IPS-15b (cell line): ENCODE results near the gene MAMLD1.

Experiments used
- H3K27me3 ChIP-seq: one replicate; pipeline ENCODE4 v1.6.1; 2013; ENCODE audit warnings: low read length; ENCODE audit not compliant: control insufficient read depth, insufficient read depth
- H3K36me3 ChIP-seq: one replicate; pipeline ENCODE4 v1.6.1; 2013; ENCODE audit warnings: low read length; ENCODE audit not compliant: control insufficient read depth, insufficient read depth
- H3K4me1 ChIP-seq: one replicate; pipeline ENCODE4 v1.6.1; 2013; ENCODE audit warnings: mild to moderate bottlenecking, low read length; ENCODE audit not compliant: control insufficient read depth, insufficient read depth
- H3K4me3 ChIP-seq: one replicate; pipeline ENCODE4 v1.5.1; 2013; ENCODE audit warnings: low read depth, low read length
- H3K9ac ChIP-seq: one replicate; pipeline ENCODE4 v1.6.1; 2013; ENCODE audit warnings: low read depth, mild to moderate bottlenecking, low read length
- H3K9me3 ChIP-seq: one replicate; pipeline ENCODE4 v1.6.1; 2013; ENCODE audit warnings: mild to moderate bottlenecking, low read length; ENCODE audit not compliant: control insufficient read depth, insufficient read depth

MAMLD1 gene

GRCh38 chrX:150465326-150465725 lies 102.2 kb downstream of the MAMLD1 start:
- Histone ChIP-seq H3K4me3 (no peak overlapping the region), H3K4me1 (no peaks in the 10 kb centered on the region), H3K36me3 (no peaks in the 10 kb centered on the region), H3K9ac (no peak overlapping the region), H3K27me3 (no peaks in the 10 kb centered on the region), H3K9me3 (no peaks in the 10 kb centered on the region)

DNA sequence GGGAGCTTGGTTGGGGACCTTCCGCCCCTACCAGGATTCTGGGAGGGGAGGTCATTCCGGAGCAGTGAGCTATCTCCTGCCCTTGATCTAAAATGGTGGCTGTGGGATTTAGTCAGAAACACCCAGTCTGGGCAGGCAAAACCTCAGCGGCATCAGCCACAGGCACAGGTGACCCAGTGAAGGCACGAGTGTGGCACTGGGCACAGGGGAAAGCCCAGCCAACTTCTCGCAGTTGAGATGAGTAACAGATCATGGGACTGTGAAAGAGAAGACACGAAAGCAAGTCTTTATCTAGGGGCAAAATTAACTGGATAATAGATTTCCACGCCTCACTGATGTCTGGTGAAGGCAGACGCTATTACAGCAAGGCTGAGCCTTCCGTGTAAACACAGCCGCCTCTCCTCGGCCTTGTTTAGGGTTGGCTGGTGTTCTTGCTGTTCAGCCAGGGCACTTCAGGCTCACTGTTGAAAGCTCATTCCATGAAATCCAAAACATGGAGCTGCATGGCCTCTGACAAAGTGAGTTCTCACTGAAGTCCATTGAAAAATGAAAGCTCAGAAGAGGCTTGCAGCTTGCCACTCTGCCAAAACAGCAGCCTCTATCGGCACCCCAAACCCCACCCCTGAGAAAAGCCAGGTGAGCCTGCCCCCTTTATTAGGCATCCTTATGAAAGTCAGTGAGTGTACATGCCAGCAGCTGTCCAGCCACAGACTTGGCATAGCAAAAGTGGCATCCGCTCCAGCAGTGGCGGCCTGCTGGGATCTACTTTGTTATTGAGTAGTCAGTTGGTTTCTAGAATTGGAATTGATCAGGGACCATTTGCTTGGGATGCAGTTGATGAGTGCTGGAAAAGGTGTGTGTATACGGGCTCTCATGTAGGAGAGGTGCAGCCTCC lies 103.0 kb downstream of the MAMLD1 start:
- Histone ChIP-seq H3K9ac (no peak overlapping the region), H3K36me3 (no peaks in the 10 kb centered on the region), H3K27me3 (no peaks in the 10 kb centered on the region), H3K4me1 (no peaks in the 10 kb centered on the region), H3K9me3 (no peaks in the 10 kb centered on the region), H3K4me3 (no peak overlapping the region)

- Histone ChIP-seq H3K4me1 (no peaks in the 10 kb centered on the region), H3K36me3 (no peaks in the 10 kb centered on the region), H3K9ac (no peak overlapping the region), H3K4me3 (no peak overlapping the region), H3K9me3 (no peaks in the 10 kb centered on the region), H3K27me3 (no peaks in the 10 kb centered on the region)
Observed at GRCh38 chrX:150472306-150472705, 109.2 kb downstream of the MAMLD1 start.

DNA sequence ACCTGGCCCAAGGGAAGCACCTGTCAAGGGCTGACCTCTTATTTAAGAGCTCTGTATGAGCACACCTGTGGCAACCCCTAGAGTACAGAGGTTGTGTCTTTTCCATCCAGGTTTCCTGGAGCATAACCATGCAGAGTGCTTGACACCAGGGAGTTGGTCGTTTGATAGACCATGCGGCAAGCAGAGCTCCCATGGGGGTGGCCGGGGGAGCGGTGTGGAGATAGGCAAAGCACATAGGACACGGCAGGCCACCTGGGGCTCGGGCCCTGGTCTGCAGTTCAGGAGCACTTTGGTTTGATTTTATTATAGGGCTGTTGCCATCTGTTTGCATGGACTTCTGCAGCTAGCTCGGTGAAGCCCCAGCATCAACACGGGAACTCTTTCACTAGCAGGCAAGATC lies 110.3 kb downstream of the MAMLD1 start:
- no peak overlapping the region for H3K9ac ChIP-seq
- H3K9me3 ChIP-seq = no peaks in the 10 kb centered on the region
- H3K27me3 ChIP-seq = no peaks in the 10 kb centered on the region
- H3K36me3 ChIP-seq = no peaks in the 10 kb centered on the region
- no peaks in the 10 kb centered on the region for H3K4me1 ChIP-seq
- no peak overlapping the region for H3K4me3 ChIP-seq

DNA sequence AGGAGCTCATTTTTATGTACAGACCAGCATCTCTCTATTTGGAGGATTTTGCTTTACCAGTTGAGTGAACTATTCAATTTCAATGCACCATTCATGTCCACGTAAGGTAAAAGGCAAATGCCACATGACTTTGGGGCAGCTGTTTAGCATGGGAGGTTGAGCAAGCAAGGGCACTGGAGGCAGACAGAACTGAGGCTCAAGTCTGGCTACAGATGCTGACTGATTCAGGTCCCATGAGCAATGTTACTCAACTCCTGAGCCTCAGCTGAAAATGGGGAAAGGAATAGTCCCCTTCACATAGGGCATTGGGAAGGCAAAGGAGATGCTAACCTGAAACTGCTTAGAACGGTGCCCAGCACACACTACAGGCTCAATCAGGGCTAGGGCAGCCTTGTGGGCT lies 112.3 kb downstream of the MAMLD1 start:
- no peaks in the 10 kb centered on the region for H3K36me3 ChIP-seq
- no peak overlapping the region for H3K9ac ChIP-seq
- H3K4me1 ChIP-seq = no peaks in the 10 kb centered on the region
- H3K27me3 ChIP-seq = no peaks in the 10 kb centered on the region
- H3K9me3 ChIP-seq = no peaks in the 10 kb centered on the region
- no peak overlapping the region for H3K4me3 ChIP-seq

DNA sequence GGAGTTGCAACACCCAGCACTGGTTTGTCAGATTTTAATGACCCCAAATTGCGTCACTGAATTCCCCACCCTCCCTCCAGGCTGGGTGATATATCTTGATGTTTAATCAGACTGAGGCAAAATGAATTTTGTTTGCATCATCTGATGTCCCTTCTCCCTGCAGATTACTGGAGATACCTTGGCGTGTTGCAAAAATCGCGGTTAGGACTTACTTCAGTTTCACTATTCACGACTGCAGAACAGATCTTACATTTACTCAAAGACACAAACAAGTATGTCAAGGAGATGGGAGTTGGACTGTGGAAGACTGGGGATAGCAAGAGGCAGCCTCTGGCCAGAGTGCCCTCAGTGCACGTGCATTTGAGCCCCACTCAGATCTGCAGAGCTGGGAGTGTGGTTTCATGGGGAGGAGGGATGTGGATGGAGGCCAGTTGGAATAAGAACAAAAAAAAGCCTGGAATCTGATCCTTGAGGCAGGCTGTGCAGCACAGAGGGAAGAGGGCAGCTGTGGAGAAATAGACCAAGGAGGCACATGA lies 113.1 kb downstream of the MAMLD1 start:
- no peaks in the 10 kb centered on the region for H3K4me1 ChIP-seq
- H3K4me3 ChIP-seq = no peak overlapping the region
- no peak overlapping the region for H3K9ac ChIP-seq
- no peaks in the 10 kb centered on the region for H3K9me3 ChIP-seq
- H3K36me3 ChIP-seq = no peaks in the 10 kb centered on the region
- H3K27me3 ChIP-seq = no peaks in the 10 kb centered on the region

DNA sequence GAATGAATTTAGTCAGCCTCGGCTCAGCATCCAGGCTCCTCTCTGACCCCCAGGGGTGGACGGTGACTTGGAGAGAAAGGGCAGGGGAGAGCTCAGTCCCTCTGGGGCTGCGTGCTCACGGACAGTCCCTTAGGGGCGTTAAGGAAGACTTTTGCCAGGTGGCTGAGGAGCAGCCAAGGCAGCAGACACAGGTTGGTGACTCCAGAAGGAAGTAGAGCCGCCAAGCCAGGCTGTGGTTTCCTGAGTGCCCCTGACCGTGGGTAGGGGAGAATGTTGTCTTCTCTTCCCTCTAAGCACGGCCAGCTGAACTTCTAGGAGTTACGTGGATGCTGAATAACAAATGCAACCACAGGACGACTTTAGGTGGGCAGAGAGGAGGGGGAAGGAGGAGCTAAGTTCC lies 114.3 kb downstream of the MAMLD1 start:
- Histone ChIP-seq H3K27me3 (no peaks in the 10 kb centered on the region), H3K4me3 (no peak overlapping the region), H3K36me3 (no peaks in the 10 kb centered on the region), H3K4me1 (no peaks in the 10 kb centered on the region), H3K9me3 (no peaks in the 10 kb centered on the region), H3K9ac (no peak overlapping the region)

DNA sequence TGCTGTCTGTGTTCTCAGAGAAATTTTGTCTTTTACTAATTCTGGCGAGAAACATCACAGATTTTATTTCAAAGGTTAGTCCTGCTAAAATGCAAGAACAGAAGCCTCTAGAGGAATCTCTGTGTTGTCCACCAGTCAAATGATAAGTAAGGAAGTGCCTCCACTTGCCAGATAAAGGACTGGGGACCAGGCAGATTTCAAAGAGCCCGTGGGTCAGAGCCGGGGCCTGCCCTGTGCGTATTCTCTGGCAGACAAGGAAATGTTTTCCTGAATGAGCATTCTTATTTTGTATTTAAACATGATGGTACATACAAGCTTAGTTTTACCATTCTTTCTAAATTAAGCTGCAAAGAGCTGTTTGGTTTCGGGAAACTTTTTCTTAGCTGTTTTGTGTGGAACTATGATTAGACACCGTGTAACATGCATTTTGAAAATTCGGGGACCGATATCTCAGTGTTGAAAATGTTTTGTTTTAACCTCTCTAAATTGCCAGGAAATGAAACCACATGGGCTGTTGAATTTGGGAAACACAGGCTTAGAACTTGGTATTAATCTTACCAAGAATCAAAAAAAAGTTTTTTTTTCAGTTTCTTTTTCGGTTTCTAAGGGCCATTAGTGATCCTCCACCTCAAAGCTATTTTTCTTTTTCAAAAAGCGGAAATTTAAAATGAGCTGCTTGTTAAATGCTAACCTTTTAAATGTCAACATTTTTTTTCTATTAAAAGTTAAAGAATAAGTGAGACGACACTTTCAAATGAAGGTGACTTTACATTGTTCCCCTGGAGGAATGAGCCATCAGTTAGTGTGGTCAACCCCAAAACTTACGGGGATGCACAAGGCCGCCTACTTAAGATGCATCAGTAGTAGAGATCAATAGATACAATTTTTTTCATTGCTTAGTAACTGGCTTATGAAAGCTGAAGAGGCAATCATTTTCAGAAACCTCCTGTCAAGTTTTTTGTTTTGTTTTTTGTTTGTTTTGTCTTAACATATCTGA lies 115.7 kb downstream of the MAMLD1 start:
- Histone ChIP-seq H3K9me3 (no peaks in the 10 kb centered on the region), H3K4me3 (no peak overlapping the region), H3K36me3 (no peaks in the 10 kb centered on the region), H3K9ac (no peak overlapping the region), H3K4me1 (no peaks in the 10 kb centered on the region), H3K27me3 (no peaks in the 10 kb centered on the region)

DNA sequence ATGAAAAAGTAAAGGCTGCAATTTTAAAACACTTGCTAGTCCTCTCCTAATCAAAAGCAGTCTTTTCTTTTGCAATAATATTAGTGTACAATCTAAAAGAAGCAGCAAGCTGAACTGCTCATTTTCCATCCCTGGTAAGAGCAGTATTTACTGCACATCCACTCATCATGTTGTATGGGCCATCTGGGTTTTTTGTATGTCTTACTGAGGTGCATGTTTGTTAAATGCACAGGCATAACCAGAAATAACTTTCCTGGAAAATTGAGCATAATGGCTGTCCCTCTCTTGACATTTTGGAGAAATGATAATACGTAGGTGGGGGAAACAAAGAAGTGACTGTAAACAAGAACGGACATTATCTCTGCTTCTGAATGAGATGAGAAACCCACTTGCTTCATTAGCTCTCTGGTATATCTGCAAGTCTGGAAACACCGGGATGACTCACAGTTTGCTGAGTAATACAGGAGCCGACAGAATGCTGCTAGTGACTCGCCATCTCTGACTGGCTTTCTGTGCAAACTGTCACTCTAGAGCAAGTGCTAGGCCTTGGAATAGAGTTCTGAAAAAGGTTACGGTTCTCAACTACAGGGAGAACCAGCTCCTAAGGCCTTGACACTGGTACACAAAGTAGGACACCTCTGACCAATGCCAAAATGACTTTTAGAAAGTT lies 119.6 kb downstream of the MAMLD1 start:
- H3K27me3 ChIP-seq = no peaks in the 10 kb centered on the region

GRCh38 chrX:150483356-150483985 lies 120.4 kb downstream of the MAMLD1 start:
- no peaks in the 10 kb centered on the region for H3K27me3 ChIP-seq
- no peaks in the 10 kb centered on the region for H3K9me3 ChIP-seq
- no peaks in the 10 kb centered on the region for H3K36me3 ChIP-seq
- no peak overlapping the region for H3K4me3 ChIP-seq
- H3K9ac ChIP-seq = no peak overlapping the region
- no peaks in the 10 kb centered on the region for H3K4me1 ChIP-seq

More for the DNA sequence above, 119.6 kb downstream of the MAMLD1 start:
- Histone ChIP-seq H3K9me3 (no peaks in the 10 kb centered on the region), H3K9ac (no peak overlapping the region), H3K4me1 (no peaks in the 10 kb centered on the region), H3K4me3 (no peak overlapping the region), H3K36me3 (no peaks in the 10 kb centered on the region)

DNA sequence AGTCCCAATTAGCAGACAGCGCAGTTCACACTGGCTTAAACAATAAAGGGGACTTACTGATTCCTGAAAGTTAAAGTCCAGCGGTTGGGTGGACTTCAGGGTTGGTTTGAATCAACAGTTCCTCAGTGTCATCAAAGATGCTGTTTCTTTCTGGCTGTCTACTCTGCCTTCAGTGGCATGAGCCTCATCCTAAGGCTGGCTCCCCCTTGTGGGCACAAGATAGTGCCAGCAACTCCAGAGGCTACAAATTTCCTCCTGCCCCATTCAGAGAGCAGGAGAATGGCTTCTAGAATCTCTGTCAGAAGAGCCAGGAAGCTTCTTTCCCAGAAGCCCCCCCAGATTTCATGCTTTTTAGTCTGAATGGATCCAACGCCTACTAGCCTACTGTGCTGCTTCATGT lies 122.9 kb downstream of the MAMLD1 start:
- Histone ChIP-seq H3K27me3 (no peaks in the 10 kb centered on the region), H3K36me3 (no peaks in the 10 kb centered on the region), H3K4me1 (no peaks in the 10 kb centered on the region), H3K4me3 (no peak overlapping the region), H3K9me3 (no peaks in the 10 kb centered on the region), H3K9ac (no peak overlapping the region)
